ENCODE data around the gene PP2D1.
A peak's percentile ranks its signal among the peaks of the same experiment; 100 is the strongest.

PP2D1 gene

DNA sequence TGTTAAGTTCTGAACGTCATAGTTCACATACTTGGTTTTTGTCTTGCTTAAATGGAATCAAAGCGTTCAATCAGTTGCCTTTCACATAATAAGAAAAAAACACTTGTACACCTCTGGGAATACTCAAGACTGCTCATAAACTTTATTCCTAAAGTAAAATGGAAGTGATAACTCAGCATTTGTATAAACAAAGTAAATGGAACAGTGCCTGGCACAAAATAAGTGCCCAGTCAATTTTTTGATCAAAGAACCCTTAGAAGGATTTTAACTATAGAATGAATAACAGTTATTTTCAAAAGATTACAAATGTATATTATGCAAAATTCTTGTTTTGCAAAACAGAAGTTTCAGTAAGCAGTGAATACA is 63.9 kb downstream of the PP2D1 start:
- H3K9me3 ChIP-seq (ENCODE audit: control insufficient read depth in 2 of 2, low read length in 2 of 2) = no peaks in the 10 kb centered on the region
- H3K4me1 ChIP-seq (ENCODE audit: control insufficient read depth in 2 of 2, insufficient read depth in 2 of 2, low read length in 2 of 2) = peaks cover 20 to 22% of the 10 kb centered on the region in 2 donors
- peak overlapping the region; percentile 96 to 98 for H3K4me3 ChIP-seq (ENCODE audit: low read length in 2 of 2)
- H3K9ac ChIP-seq (ENCODE audit: low read depth in 1 of 2, low read length in 2 of 2) = peak overlapping the region; percentile 92 to 99
- H3K27ac ChIP-seq (ENCODE audit: low read depth in 2 of 2, low read length in 2 of 2) = peak overlapping the region; percentile 98 to 99
- no peaks in the 10 kb centered on the region for H3K27me3 ChIP-seq (ENCODE audit: control insufficient read depth in 2 of 2, insufficient read depth in 2 of 2, low read length in 2 of 2)
- peaks cover 8 to 10% of the 10 kb centered on the region in 2 donors for H3K36me3 ChIP-seq (ENCODE audit: control insufficient read depth in 2 of 2, insufficient read depth in 2 of 2, low read length in 2 of 2)

GRCh38 chr3:19947549-19948225 is 64.4 kb downstream of the PP2D1 start:
- H3K9ac ChIP-seq (ENCODE audit: low read depth in 1 of 2, low read length in 2 of 2) = peak overlapping the region; percentile 92 to 99
- H3K9me3 ChIP-seq (ENCODE audit: control insufficient read depth in 2 of 2, low read length in 2 of 2) = no peaks in the 10 kb centered on the region
- H3K4me3 ChIP-seq (ENCODE audit: low read length in 2 of 2) = peak overlapping the region; percentile 96 to 98
- H3K36me3 ChIP-seq (ENCODE audit: control insufficient read depth in 2 of 2, insufficient read depth in 2 of 2, low read length in 2 of 2) = peaks cover 6 to 10% of the 10 kb centered on the region in 2 donors
- H3K27ac ChIP-seq (ENCODE audit: low read depth in 2 of 2, low read length in 2 of 2) = peak overlapping the region; percentile 98 to 99
- H3K4me1 ChIP-seq (ENCODE audit: control insufficient read depth in 2 of 2, insufficient read depth in 2 of 2, low read length in 2 of 2) = peaks cover 20 to 22% of the 10 kb centered on the region in 2 donors
- no peaks in the 10 kb centered on the region for H3K27me3 ChIP-seq (ENCODE audit: control insufficient read depth in 2 of 2, insufficient read depth in 2 of 2, low read length in 2 of 2)

DNA sequence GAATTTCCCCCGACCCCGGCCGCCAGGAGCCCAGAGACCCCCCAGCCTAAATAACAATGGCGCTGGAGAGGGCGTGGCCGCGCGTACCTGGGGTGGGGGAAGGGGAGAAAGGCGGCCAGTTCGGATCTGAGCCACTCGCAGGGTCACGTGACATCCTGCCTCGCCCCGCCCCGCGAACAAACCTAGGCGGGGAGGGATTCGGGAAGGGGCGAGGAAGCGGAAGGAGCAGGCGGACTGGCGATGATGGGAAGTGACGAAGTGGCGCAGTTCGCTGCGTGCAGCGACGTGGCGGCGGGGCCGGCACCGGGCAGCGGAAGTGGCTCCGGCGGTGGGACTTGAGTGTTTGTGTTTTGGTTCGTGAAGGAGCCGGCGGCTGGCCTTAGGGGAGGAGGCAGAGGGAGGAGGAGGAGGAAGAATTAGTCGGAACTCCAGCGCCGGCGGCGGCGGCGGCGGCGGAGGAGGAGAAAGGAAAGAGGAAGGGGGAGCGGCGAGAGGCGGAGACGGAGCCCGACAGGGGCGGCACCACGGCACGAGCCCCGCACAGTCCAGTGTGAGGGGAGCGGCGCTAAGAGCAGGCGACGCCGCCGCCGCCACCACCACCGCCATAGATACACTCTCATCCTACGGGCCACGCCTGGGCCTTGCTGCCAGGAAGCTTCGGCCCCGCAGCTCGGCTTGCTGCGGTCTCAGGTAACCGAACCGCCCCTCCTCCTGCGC is 65.1 kb downstream of the PP2D1 start, which contains the start of gene RAB5A:
Gene RAB5A, plus strand, starts transcription at position 266 of the 717 bp plus-strand sequence. CDS start 3,802 bp downstream, outside the sequence.
- Histone ChIP-seq H3K4me3 (ENCODE audit: low read length in 2 of 2) (peak within 1 kb of the TSS; percentile 96 to 98), H3K4me1 (ENCODE audit: control insufficient read depth in 2 of 2, insufficient read depth in 2 of 2, low read length in 2 of 2) (peaks cover 20 to 22% of the 10 kb centered on the region in 2 donors), H3K27me3 (ENCODE audit: control insufficient read depth in 2 of 2, insufficient read depth in 2 of 2, low read length in 2 of 2) (no peaks in the 10 kb centered on the region), H3K27ac (ENCODE audit: low read depth in 2 of 2, low read length in 2 of 2) (peak within 1 kb of the TSS; percentile 98 to 99), H3K9me3 (ENCODE audit: control insufficient read depth in 2 of 2, low read length in 2 of 2) (no peaks in the 10 kb centered on the region), H3K9ac (ENCODE audit: low read depth in 1 of 2, low read length in 2 of 2) (peak within 1 kb of the TSS; percentile 93 to 99), H3K36me3 (ENCODE audit: control insufficient read depth in 2 of 2, insufficient read depth in 2 of 2, low read length in 2 of 2) (peaks cover 4 to 10% of the 10 kb centered on the region in 2 donors)

GRCh38 chr3:19945969-19946831 is 65.9 kb downstream of the PP2D1 start:
- H3K27ac ChIP-seq (ENCODE audit: low read depth in 2 of 2, low read length in 2 of 2) = peak overlapping the region; percentile 98 to 99
- peak overlapping the region; percentile 96 to 98 for H3K4me3 ChIP-seq (ENCODE audit: low read length in 2 of 2)
- peaks cover 20 to 22% of the 10 kb centered on the region in 2 donors for H3K4me1 ChIP-seq (ENCODE audit: control insufficient read depth in 2 of 2, insufficient read depth in 2 of 2, low read length in 2 of 2)
- H3K9me3 ChIP-seq (ENCODE audit: control insufficient read depth in 2 of 2, low read length in 2 of 2) = no peaks in the 10 kb centered on the region
- no peaks in the 10 kb centered on the region for H3K27me3 ChIP-seq (ENCODE audit: control insufficient read depth in 2 of 2, insufficient read depth in 2 of 2, low read length in 2 of 2)
- peaks cover 0 to 4% of the 10 kb centered on the region in 2 donors for H3K36me3 ChIP-seq (ENCODE audit: control insufficient read depth in 2 of 2, insufficient read depth in 2 of 2, low read length in 2 of 2)
- H3K9ac ChIP-seq (ENCODE audit: low read depth in 1 of 2, low read length in 2 of 2) = peak overlapping the region; percentile 93 to 99

DNA sequence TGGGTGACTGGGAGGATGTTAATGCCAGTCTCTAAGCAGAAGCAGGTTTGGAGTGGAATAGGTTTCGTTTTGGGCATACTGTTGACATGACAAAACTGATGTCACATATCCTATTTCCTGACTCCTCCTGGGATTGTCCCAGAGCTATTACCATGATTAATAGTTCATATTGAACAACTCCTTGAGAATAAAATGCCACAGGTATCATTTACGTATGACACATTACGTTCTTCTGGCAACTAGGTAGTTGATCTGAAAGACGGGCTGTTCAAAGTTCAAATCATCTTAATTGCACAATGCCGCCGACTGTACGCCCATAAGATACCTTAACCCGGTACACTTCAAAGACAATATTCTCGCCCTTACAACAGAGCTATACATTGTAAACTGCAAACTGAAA is 66.5 kb downstream of the PP2D1 start:
- Histone ChIP-seq H3K9me3 (ENCODE audit: control insufficient read depth in 2 of 2, low read length in 2 of 2) (no peaks in the 10 kb centered on the region), H3K4me1 (ENCODE audit: control insufficient read depth in 2 of 2, insufficient read depth in 2 of 2, low read length in 2 of 2) (peaks cover 20 to 22% of the 10 kb centered on the region in 2 donors), H3K9ac (ENCODE audit: low read depth in 1 of 2, low read length in 2 of 2) (peak overlapping the region in 1 of 2 donors; percentile 29), H3K27me3 (ENCODE audit: control insufficient read depth in 2 of 2, insufficient read depth in 2 of 2, low read length in 2 of 2) (no peaks in the 10 kb centered on the region), H3K27ac (ENCODE audit: low read depth in 2 of 2, low read length in 2 of 2) (peak overlapping the region; percentile 98 to 99), H3K4me3 (ENCODE audit: low read length in 2 of 2) (peak overlapping the region; percentile 96 to 98), H3K36me3 (ENCODE audit: control insufficient read depth in 2 of 2, insufficient read depth in 2 of 2, low read length in 2 of 2) (no peaks in the 10 kb centered on the region)

DNA sequence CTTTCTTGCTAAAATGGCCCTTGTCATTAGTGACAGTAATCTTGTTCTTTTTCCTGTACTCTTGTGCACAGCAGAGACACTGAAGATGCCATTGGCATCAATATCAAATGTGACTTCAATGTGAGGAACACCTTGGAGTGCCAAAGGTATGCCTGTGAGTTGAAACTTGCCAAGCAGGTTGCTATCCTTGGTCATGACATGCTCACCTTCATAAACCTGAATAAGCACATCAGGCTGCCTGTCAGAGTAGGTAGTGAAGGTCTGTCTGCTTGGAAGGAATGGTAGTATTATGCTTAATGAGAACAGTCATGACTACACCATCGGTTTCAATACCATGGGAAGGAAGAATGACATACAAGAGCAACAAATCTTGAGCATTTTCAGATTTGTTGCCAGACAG is 71.4 kb downstream of the PP2D1 start:
- Histone ChIP-seq H3K36me3 (ENCODE audit: control insufficient read depth in 2 of 2, insufficient read depth in 2 of 2, low read length in 2 of 2) (no peaks in the 10 kb centered on the region), H3K9ac (ENCODE audit: low read depth in 1 of 2, low read length in 2 of 2) (no peak overlapping the region), H3K9me3 (ENCODE audit: control insufficient read depth in 2 of 2, low read length in 2 of 2) (no peaks in the 10 kb centered on the region), H3K27me3 (ENCODE audit: control insufficient read depth in 2 of 2, insufficient read depth in 2 of 2, low read length in 2 of 2) (no peaks in the 10 kb centered on the region), H3K4me3 (ENCODE audit: low read length in 2 of 2) (no peak overlapping the region), H3K27ac (ENCODE audit: low read depth in 2 of 2, low read length in 2 of 2) (no peak overlapping the region), H3K4me1 (ENCODE audit: control insufficient read depth in 2 of 2, insufficient read depth in 2 of 2, low read length in 2 of 2) (peaks cover 0 to 6% of the 10 kb centered on the region in 2 donors)

DNA sequence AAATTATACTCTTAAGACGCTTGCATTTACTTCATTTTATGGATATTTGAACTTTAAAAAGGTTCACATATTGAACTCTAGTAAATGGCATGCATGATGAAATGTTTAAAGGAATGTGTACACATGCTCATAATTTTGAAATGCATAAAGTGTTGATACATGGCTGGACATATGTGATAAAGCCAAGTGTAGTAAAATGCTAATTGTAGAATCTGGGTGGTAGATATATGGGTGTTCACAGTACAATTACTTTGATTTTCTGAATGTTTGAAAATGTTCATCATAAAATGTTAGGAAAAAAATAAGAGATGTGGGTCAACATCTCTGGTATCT is 73.8 kb downstream of the PP2D1 start:
- Histone ChIP-seq H3K9ac (ENCODE audit: low read depth in 1 of 2, low read length in 2 of 2) (no peak overlapping the region), H3K27ac (ENCODE audit: low read depth in 2 of 2, low read length in 2 of 2) (no peak overlapping the region), H3K27me3 (ENCODE audit: control insufficient read depth in 2 of 2, insufficient read depth in 2 of 2, low read length in 2 of 2) (no peaks in the 10 kb centered on the region), H3K36me3 (ENCODE audit: control insufficient read depth in 2 of 2, insufficient read depth in 2 of 2, low read length in 2 of 2) (no peaks in the 10 kb centered on the region), H3K9me3 (ENCODE audit: control insufficient read depth in 2 of 2, low read length in 2 of 2) (no peaks in the 10 kb centered on the region), H3K4me1 (ENCODE audit: control insufficient read depth in 2 of 2, insufficient read depth in 2 of 2, low read length in 2 of 2) (no peaks in the 10 kb centered on the region), H3K4me3 (ENCODE audit: low read length in 2 of 2) (no peak overlapping the region)

DNA sequence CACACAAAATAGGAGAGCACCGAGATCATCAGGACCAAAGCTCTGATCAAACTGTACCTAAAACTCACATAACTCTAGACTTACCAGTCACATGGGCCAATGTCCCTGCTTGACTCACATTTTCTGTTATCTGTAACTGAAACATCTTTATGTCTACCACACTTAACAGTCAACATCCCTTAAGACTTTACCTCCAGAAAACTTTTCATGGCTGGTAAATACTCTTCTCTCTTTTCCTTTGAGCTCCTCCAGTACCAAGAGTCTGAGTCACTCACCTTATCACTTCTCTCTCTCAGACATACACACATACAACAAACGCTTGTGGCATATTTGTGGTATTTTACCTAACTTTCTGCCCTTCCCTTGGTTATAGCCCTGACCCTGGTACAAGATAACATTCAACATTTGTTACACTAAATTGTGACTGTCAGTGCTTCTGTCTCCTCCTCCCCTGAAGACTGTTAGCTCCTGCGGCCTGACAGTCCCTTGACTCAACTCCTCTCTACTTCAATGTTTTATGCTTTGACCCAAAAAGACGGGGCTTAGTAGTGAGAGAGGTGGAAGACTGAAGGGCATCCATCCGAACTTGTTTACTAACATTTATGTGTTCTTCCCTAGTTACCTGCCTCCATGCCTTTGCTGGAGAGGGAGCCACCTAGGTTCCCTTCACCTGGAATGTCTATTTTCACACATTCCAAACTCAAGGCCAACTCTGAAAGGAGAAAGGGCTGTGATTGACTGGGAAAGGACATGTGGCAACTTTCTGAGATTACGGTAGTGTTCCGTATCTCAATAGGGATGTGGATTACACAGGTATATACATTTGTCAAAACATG is 74.4 kb downstream of the PP2D1 start:
- H3K4me3 ChIP-seq (ENCODE audit: low read length in 2 of 2) = no peak overlapping the region
- H3K27ac ChIP-seq (ENCODE audit: low read depth in 2 of 2, low read length in 2 of 2) = no peak overlapping the region
- H3K27me3 ChIP-seq (ENCODE audit: control insufficient read depth in 2 of 2, insufficient read depth in 2 of 2, low read length in 2 of 2) = no peaks in the 10 kb centered on the region
- no peaks in the 10 kb centered on the region for H3K4me1 ChIP-seq (ENCODE audit: control insufficient read depth in 2 of 2, insufficient read depth in 2 of 2, low read length in 2 of 2)
- no peaks in the 10 kb centered on the region for H3K36me3 ChIP-seq (ENCODE audit: control insufficient read depth in 2 of 2, insufficient read depth in 2 of 2, low read length in 2 of 2)
- no peaks in the 10 kb centered on the region for H3K9me3 ChIP-seq (ENCODE audit: control insufficient read depth in 2 of 2, low read length in 2 of 2)
- H3K9ac ChIP-seq (ENCODE audit: low read depth in 1 of 2, low read length in 2 of 2) = no peak overlapping the region

Measured in mucosa of rectum (tissue), 2 donors.